Activated T-helper 1 cell treated with anti-CD3 and anti-CD28 coated beads, Interleukin-12 subunit alpha, Interleukin-12 subunit beta, Interleukin-2, Interleukin-4 antibody, amounts not matched to agents 30 ng/mL and 10 ng/mL and 1 ng/mL, durations not matched to agents 14 hours and 24 hours and 36 hours (primary cell): ENCODE results near the gene RHOD. TPM values are rescaled to one million over a fixed set of nuclear protein-coding genes. Genes with fewer than 3 reads are reported as not detected.

Experiments
- DNase-seq: peaks from one replicate; pipeline ENCODE4 v3.0.0; 2021; ENCODE audit warnings: low spot score
- H3K27ac Mint-ChIP-seq: one replicate; pipeline ENCODE4 v1.8.0; 2021; ENCODE audit warnings: mild to moderate bottlenecking, mixed read lengths
- H3K27me3 Mint-ChIP-seq: one replicate; pipeline ENCODE4 v1.8.0; 2022; ENCODE audit warnings: mild to moderate bottlenecking, moderate library complexity, mixed read lengths; ENCODE audit not compliant: insufficient read depth
- H3K36me3 Mint-ChIP-seq: one replicate; pipeline ENCODE4 v1.8.0; 2021; ENCODE audit warnings: low read depth, mixed read lengths
- H3K4me1 Mint-ChIP-seq: one replicate; pipeline ENCODE4 v1.8.0; 2021; ENCODE audit warnings: low read depth, mixed read lengths
- H3K4me3 Mint-ChIP-seq: one replicate; pipeline ENCODE4 v1.8.0; 2021; ENCODE audit warnings: mild to moderate bottlenecking, moderate library complexity, mixed read lengths
- H3K9me3 Mint-ChIP-seq: one replicate; pipeline ENCODE4 v1.8.0; 2021; ENCODE audit warnings: mixed read lengths
- intact Hi-C: fragments of 100-400 bp; cut with micrococcal nuclease; formaldehyde crosslinking; loops from one replicate; pipeline ENCODE4 v1.15.1; 2024
- total RNA-seq: library from RNA; stranded (reverse); gene quantifications from 2 replicates; pipeline ENCODE4 v1.2.3, GENCODE V29; 2022

The RHOD gene
- total RNA-seq, 1 donor from 2014 or later: 0.39 TPM

- intact Hi-C loops: no loop called here
- no peaks in the 10 kb centered on the region for H3K4me1 Mint-ChIP-seq
- no peak overlapping the region for H3K27ac Mint-ChIP-seq
- no peaks in the 10 kb centered on the region for H3K9me3 Mint-ChIP-seq
- no peaks in the 10 kb centered on the region for H3K36me3 Mint-ChIP-seq
- no peak for DNase-seq
- no peak overlapping the region for H3K4me3 Mint-ChIP-seq
- H3K27me3 Mint-ChIP-seq: peaks cover 7% of the 10 kb centered on the region
These were observed 12.9 kb upstream of the RHOD start for GRCh38 chr11:67043572-67044349.

GRCh38 chr11:67044496-67044895 is 12.2 kb upstream of the RHOD start:
- Mint-ChIP-seq H3K4me3 (no peak overlapping the region), H3K9me3 (no peaks in the 10 kb centered on the region), H3K4me1 (no peaks in the 10 kb centered on the region), H3K27me3 (peaks cover 7% of the 10 kb centered on the region), H3K27ac (no peak overlapping the region), H3K36me3 (no peaks in the 10 kb centered on the region)
- intact Hi-C loops: no loop called here
- DNase-seq: no peak

DNA sequence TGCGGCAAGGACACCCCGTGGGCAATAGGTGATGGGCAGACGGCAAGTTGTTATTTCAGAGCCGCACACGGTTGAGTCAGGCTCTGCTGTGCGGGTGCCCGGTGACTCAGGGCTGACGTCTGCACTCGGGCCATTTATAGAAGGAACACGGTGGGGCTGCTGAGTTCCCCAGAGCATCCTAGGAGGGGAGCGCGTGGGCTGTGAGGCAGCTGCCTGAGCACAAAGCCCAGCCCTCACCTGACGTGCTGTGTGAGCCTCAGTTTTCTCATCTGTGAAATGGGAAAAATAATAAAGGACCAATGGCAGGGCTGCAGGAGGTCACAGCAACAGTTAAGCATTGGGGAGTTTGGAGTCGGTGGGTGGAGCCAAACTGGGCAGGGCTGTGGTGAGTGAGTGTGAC is 11.3 kb upstream of the RHOD start:
- peaks cover 7% of the 10 kb centered on the region for H3K27me3 Mint-ChIP-seq
- intact Hi-C loops: no loop called here

GRCh38 chr11:67048515-67049130 is 8.0 kb upstream of the RHOD start:
- Mint-ChIP-seq H3K27ac (no peak overlapping the region), H3K4me1 (no peaks in the 10 kb centered on the region), H3K9me3 (no peaks in the 10 kb centered on the region), H3K36me3 (no peaks in the 10 kb centered on the region), H3K27me3 (peaks cover 3% of the 10 kb centered on the region), H3K4me3 (no peak overlapping the region)
- intact Hi-C loops: no loop called here
- no peak for DNase-seq

More for the DNA sequence above, 11.3 kb upstream of the RHOD start:
- H3K9me3 Mint-ChIP-seq: no peaks in the 10 kb centered on the region
- no peak for DNase-seq
- H3K4me1 Mint-ChIP-seq: no peaks in the 10 kb centered on the region
- H3K36me3 Mint-ChIP-seq: no peaks in the 10 kb centered on the region
- H3K4me3 Mint-ChIP-seq: no peak overlapping the region
- no peak overlapping the region for H3K27ac Mint-ChIP-seq

DNA sequence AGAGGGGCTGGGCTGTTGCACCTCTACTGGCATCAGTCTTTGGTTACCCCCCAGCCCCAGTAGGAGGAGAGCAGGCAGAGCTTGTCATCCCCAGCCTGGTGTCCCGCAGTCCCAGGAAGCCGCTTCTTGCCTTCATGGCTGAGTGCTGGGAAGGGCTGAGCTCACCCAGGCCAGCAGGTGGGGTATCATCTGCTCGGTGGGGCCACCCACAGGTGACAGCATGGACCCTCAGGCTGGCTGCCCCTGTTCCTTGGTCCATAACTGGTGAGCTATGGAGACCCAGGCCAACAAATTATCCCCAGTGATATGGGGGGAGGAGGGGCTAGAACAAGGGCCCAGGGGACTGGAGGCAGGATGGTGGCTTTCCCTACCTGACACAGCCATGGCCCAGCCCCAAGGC is 6.5 kb upstream of the RHOD start:
- Mint-ChIP-seq H3K27me3 (peaks cover 5% of the 10 kb centered on the region), H3K4me3 (no peak overlapping the region), H3K27ac (no peak overlapping the region), H3K4me1 (no peaks in the 10 kb centered on the region), H3K36me3 (no peaks in the 10 kb centered on the region), H3K9me3 (no peaks in the 10 kb centered on the region)
- intact Hi-C loops: no loop called here
- no peak for DNase-seq

GRCh38 chr11:67051180-67051893 is 5.3 kb upstream of the RHOD start:
- Mint-ChIP-seq H3K4me1 (peaks cover 10% of the 10 kb centered on the region), H3K27ac (no peak overlapping the region), H3K27me3 (peaks cover 9% of the 10 kb centered on the region), H3K9me3 (no peaks in the 10 kb centered on the region), H3K4me3 (no peak overlapping the region), H3K36me3 (no peaks in the 10 kb centered on the region)
- intact Hi-C loops: no loop called here
- DNase-seq: no peak

- no peak for DNase-seq
- Mint-ChIP-seq H3K27ac (no peak overlapping the region), H3K4me1 (peaks cover 10% of the 10 kb centered on the region), H3K9me3 (no peaks in the 10 kb centered on the region), H3K27me3 (peaks cover 11% of the 10 kb centered on the region), H3K4me3 (no peak overlapping the region), H3K36me3 (no peaks in the 10 kb centered on the region)
- intact Hi-C loops: no loop called here
These were observed 4.6 kb upstream of the RHOD start for GRCh38 chr11:67051945-67052488.

DNA sequence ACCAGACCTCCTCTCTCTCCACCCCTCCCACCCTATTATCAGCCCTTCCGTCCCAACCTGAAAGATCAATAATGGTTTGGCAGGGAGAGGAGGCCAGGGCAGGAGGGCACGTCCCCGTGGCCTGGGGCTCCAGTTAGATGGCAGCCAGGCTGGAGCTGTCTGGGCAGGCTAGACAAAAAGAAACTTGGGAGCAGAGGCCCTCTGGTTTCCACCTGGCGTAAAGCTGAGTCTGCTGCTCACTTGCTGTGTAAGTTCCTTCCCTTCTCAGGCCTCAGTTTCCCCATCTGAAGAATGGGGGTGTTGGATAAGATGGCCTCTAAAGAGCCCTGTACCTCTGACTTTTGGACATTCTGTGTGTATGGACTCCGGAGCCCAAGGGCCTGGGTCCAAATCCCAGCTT is 3.8 kb upstream of the RHOD start:
- intact Hi-C loops: no loop called here
- Mint-ChIP-seq H3K27me3 (peaks cover 13% of the 10 kb centered on the region), H3K27ac (no peak overlapping the region), H3K36me3 (no peaks in the 10 kb centered on the region), H3K4me1 (peaks cover 10% of the 10 kb centered on the region), H3K9me3 (no peaks in the 10 kb centered on the region), H3K4me3 (no peak overlapping the region)
- no peak for DNase-seq

GRCh38 chr11:67053896-67054329 is 2.7 kb upstream of the RHOD start:
- peak; percentile 24 for DNase-seq
- intact Hi-C loops: loop anchor here (1.0 kb wide), 1 partner anchor 17 kb away; no protein-coding TSS in a partner anchor
- Mint-ChIP-seq H3K4me1 (peaks cover 10% of the 10 kb centered on the region), H3K27ac (no peak overlapping the region), H3K9me3 (no peaks in the 10 kb centered on the region), H3K4me3 (no peak overlapping the region), H3K36me3 (no peaks in the 10 kb centered on the region), H3K27me3 (peaks cover 18% of the 10 kb centered on the region)

DNA sequence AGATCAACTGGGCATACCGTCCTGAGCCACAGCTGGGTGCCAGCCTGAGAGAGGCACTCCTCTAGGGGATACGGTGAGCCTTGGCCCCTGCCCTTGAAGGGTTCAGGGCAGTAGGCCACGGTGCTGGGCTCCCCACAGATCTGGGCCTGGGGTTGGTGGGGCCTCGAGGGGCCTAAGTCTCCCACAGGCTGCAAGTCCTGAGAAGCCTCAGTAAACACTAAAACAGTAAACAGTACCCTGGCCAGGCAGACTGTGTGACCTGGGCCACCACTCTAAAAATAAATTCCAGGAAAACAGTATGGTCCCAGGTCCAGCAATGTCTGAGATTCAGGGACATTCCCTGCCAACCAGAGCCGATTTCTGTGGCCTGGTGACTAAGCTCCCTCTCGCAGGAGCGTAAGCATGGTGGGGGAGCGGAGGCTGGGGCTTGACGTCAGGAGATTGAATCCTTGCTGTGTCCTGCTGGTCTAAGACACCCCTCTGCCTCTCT is 2.3 kb upstream of the RHOD start:
- Mint-ChIP-seq H3K27me3 (peaks cover 18% of the 10 kb centered on the region), H3K9me3 (no peaks in the 10 kb centered on the region), H3K4me1 (peaks cover 10% of the 10 kb centered on the region), H3K36me3 (no peaks in the 10 kb centered on the region), H3K27ac (no peak overlapping the region), H3K4me3 (no peak overlapping the region)
- intact Hi-C loops: loop anchor here (1.0 kb wide), 1 partner anchor 17 kb away; no protein-coding TSS in a partner anchor
- DNase-seq: no peak

DNA sequence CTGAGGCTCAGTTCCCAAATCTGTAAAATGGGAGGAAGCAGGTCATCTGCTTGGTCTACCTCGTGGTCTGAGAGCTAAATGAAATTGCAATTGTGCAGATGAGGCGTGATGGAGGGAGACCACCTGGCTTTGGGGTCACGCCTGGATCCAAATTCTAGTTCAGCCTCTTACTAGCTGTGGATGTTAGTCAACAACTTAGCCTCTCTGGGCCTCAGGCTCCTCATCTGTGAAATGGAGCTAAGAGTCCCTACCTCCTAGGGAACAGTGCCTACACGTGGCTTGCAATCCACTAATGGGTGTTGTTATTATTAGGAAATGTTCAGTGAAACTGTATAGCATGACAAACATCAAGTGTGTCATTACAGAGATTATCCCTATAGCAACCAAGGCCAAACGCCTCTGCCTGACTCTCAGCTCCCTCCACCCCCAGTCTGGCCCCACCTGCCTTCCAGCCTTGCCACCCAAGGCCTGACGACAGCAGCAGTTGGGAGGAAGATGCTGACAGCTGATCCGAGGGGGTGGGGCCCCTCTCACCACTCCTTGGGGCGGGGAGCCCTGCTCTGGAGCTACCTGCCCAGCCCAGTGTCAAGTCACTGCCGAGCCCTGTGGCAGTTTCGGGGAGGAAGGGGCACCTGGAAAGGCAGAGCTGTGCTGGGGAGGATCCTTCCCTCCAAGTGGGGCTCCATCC is 1.7 kb upstream of the RHOD start:
- Mint-ChIP-seq H3K4me3 (no peak overlapping the region), H3K4me1 (peaks cover 10% of the 10 kb centered on the region), H3K36me3 (no peaks in the 10 kb centered on the region), H3K9me3 (no peaks in the 10 kb centered on the region), H3K27ac (no peak overlapping the region), H3K27me3 (peaks cover 18% of the 10 kb centered on the region)
- no peak for DNase-seq
- intact Hi-C loops: loop anchor here (1.0 kb wide), 1 partner anchor 16 kb away; no protein-coding TSS in a partner anchor

- peak overlapping the region; percentile 49 for H3K4me3 Mint-ChIP-seq
- no peak for DNase-seq
- intact Hi-C loops: no loop called here
- H3K36me3 Mint-ChIP-seq: no peaks in the 10 kb centered on the region
- no peaks in the 10 kb centered on the region for H3K9me3 Mint-ChIP-seq
- peaks cover 10% of the 10 kb centered on the region for H3K4me1 Mint-ChIP-seq
- H3K27ac Mint-ChIP-seq: no peak overlapping the region
- peaks cover 18% of the 10 kb centered on the region for H3K27me3 Mint-ChIP-seq
These were observed 835 bp upstream of the RHOD start for GRCh38 chr11:67055812-67056211.
